GM18858 (cell line): Measurements from ENCODE around the gene RASGEF1C.
"Not testable (repeated sequence)": the region's sequence is repeated elsewhere in the genome, so short reads cannot be mapped to it uniquely, and the experiment has no call there.

Experiments
- ATAC-seq: cut with Tn5 transposase; IDR thresholded peaks from one replicate; pipeline ENCODE4 v1.9.1; 2021; ENCODE audit not compliant: unreplicated experiment

The RASGEF1C gene

DNA sequence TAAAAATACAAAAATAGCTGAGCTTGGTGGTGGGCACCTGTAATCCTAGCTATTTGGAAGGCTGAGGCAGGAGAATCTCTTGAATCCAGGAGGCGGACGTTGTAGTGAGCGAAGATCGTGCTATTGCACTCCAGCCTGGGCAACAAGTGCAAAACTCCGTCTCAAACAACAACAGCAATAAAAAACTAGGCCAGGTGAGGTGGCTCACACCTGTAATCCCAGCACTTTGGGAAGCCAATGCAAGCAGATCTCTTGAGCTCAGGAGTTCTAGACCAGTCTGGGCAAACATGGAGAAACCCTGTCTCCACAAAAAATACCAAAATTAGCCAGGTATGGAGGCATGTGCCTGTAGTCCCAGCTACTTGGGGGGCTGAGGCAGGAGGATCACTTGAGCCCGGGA, 84.3 kb downstream of the RASGEF1C start:
- ATAC-seq: not testable (repeated sequence)

DNA sequence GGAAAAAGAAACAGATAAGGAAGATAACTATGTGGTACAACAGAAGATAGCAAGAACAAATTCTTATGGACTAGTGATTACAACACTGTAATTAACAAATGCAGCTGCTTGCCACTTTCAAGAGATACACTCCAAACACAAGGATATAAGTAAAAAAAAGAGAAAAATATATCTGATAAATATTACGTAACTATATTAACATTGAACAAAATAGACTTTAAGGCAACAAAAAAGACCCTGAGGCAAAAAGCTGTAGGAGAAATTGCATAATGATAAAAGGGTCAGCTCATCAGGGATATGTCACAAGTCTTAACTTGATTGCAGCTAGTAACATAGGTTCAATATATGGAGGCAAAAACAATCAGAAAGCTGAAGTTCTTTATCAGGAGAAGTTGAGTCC, 86.1 kb downstream of the RASGEF1C start:
- ATAC-seq: no peak

GRCh38 chr5:180121826-180122413, 87.1 kb downstream of the RASGEF1C start:
- no peak for ATAC-seq

DNA sequence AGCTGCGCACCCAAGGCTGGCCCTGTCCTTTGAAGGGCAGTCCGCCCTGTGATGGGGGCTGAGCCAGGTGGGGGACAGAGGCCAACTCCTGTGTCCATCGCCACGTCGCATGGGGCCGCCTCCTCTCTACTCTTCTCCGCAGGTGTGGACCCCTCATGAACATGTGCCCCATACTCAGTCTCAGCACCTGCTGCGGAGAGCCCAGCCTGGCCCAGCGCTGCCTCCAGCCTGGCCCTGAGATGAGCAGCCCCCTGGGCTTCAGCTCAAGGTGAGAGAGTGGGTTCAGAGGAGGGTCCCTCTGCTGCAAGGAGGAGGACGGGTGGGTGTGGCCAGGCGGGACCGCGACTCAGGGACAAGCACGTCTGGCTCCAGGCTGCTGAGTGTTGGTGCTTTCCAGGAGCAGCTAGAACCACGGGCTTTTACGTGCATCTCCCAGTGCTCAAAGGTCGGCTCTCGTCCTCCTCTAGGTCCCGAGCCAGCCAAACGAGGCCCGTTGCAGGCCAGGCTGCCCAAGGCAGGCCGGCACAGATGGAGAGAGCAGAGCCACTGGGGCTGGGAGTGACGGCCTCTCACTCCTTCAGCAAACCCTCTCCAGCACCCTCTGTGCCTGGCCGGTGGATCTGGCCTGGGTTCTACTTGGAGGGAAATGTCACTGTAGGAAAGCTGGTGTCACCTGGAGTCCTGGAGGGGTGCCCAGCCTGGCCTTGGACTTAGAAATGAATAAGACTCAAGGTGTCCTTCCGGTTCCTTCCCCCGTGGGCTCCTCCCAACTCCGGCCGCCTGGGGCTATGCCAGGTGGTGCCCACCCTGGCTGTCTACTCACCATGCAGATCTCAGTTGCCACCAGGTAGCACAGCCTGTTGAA, 88.5 kb downstream of the RASGEF1C start:
- ATAC-seq: no peak

DNA sequence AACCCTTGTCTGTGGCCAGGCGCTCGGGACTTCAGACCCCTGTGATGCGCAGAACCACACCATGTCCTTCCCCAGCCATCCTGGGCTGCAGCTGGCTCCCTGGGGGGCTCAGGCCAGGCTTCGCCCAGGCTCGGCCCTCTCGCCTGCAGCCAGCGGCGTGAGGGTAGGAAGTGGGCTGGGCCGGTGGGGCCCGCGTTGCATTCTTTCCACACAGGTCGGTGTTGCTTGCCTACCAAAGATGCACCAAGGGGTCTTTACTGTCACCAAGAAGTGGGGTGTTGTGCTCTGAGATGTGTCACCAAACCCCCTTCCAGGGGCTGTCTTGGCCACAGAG, 89.1 kb downstream of the RASGEF1C start:
- no peak for ATAC-seq

DNA sequence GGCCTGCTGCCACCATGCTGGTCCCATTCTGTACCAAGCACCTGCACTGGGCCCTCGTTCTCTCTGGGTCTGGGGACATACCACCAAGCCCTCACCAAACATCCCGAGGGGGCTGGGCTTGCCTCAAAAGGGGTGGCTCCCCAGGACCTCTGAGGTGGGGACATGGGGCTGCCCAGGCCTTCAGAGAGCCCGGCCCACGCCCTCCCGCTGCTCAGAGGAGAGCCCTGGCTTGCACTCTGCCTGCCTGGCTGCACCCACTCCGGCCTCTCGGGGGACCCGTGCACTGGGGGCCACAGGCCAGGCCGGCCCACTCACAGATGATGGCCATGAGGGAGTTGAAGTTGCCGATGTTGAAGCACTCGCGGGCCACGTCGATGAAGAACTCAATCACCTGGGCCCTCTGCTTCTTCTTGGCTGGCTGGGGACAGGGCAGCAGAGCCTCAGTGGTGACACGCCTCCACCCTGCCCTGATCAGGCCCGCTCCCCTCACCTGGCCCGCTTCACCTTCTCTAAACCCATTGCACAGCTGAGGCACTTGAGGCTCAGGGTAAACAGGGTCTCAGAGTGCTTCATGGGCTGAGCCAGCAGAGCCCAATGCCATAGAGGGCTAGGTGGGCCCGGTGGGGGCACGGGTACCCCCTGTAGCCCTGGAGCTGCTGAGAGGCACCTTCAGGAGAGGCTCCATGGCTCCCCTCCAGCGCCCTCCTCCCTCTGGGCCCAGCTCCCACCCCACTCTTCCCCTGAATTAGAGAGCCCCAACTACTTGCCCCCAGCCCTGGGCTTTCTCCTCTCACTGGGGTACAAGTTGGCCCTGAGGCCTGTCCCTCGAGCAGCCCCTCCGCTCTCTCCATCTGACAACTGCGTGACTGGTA, 89.7 kb downstream of the RASGEF1C start:
- ATAC-seq: no peak

DNA sequence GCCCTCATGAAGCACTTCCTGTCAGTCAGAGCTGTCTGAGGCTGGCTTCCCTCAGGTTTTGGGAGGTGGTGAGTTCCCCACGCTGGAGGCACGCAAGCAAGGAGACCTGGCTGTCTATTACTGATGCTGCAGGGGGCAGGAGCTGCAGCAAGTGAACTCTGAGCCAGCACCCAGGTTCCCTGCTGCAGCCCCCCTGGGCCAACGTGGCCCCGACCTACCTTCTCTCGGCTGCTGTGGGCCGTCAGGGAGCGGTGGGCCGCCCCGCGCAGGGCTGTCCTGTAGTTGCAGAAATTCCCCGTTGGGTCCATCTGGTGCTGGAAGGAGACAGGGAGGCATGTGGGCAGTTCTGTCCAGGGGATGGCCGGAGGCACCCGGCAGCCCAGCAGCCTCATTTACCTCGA, 90.6 kb downstream of the RASGEF1C start:
- no peak for ATAC-seq

- ATAC-seq: no peak
These were observed 91.8 kb downstream of the RASGEF1C start for GRCh38 chr5:180117000-180117725.

- ATAC-seq: no peak
These were observed 92.7 kb downstream of the RASGEF1C start for GRCh38 chr5:180116077-180116999.

- no peak for ATAC-seq
These were observed 93.5 kb downstream of the RASGEF1C start for GRCh38 chr5:180115326-180116076.

- ATAC-seq: no peak
These were observed 94.6 kb downstream of the RASGEF1C start for GRCh38 chr5:180114304-180115003.

- ATAC-seq: no peak
These were observed 95.2 kb downstream of the RASGEF1C start for GRCh38 chr5:180113660-180114303.

DNA sequence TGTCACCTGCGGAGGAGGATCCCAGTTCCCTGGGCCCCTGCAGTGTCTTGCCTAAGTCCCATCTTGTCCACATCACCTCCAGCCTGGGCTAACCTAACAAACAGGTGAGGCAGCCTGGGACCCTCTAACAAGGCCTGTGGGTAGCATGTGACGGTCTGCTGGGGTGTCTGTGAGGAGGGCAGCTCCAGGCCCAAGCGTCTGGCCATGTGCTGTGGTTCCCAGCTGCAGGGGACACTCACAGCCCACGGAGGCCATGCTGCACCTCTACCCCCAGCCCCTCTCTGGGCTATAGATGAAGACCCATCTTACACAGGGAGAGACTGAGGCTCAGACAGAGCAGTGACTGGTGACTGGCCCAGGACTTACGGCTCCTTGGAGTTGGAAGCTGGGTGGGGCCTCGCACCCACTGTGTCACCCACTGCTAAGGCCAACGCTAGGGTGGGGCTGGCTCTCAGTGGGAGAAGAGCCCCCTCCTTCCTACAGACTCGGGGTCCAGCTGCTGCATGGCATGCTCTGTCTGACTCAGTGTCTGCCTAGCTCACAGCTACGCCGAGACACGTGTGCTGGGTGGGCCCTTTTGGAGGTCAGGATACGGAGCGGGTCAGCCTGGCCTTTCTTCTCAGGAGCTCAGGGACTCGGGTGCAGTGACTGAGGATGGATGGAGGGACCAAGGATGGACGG, 96.7 kb downstream of the RASGEF1C start:
- ATAC-seq: no peak

DNA sequence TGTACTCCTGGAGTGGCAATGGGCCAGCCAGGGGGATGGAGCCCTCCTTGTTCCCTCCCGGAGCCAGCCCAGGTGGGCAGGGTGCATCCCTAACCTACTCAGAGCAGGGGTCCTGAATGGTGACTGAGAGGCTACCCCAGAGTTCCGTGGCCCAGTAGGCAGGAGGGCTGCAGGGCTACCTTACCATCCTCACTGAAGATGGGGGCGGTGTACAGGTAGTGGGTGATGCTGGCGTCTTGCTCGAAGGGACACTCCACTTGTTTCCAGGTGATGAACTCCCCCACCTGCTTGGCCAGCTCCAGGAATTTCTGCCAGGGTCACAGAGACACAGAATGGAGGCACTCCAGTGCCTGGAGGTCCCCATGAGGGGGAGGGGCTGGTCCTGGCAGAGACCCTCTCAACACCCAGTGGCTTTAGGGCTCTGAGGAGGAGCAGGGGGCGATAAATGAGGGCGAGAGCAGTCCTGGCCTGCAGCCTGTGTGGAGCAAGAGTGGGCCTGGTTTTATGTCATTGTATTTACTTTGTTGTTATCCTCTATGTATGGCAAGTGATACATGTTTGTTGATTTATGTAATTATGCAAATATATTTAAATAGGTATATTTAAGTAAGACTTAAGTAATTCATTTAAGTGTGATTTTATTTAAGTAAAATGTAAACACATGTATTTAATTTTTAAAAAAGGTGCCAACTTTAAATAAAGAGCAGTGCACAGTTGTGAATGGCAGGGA, 97.6 kb downstream of the RASGEF1C start:
- ATAC-seq: no peak

- ATAC-seq: no peak
These were observed 99.1 kb downstream of the RASGEF1C start for GRCh38 chr5:180109920-180110319.

DNA sequence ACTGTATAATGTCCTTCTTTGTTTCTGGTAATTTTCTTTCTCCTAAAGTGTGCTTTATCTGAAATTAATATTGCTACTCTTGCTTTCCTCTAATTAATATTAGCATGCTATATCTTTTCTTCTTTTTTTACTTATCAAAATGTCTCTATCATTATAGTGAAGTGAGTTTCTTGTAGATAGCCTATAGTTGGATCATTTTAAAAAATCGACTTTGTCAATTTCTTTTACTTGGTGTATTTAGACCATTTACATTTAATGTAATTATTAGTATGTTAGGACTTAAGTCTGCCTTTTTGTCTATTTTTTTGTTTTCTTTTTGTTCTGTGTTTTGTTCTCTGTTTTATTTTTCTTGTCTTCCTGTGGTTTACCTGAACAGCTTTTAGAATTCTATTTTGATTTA, 102.0 kb downstream of the RASGEF1C start:
- no peak for ATAC-seq

- ATAC-seq: no peak
These were observed 103.1 kb downstream of the RASGEF1C start for GRCh38 chr5:180105827-180106312.
